Left lung (tissue), 10 donors: ENCODE results near the gene TIMP3. TPM values are rescaled to one million over a fixed set of nuclear protein-coding genes. Genes with fewer than 3 reads are reported as not detected.
A peak's percentile ranks its signal among the peaks of the same experiment; 100 is the strongest.

Source experiments
- ATAC-seq: fragments of 200-7000 bp; cut with Tn5 transposase; one replicate; pipeline ENCODE4 v1.9.1; 2020; ENCODE audit warnings: moderate library complexity
- DNase-seq, 4 donors: peaks; one replicate each; pipeline ENCODE4 v3.0.0-alpha.2; 2013 to 2020
- H3K27ac ChIP-seq, 2 donors: fragments of 200-600 bp; sonication (generic) in 1 of 2; one replicate each; pipeline versions ENCODE4 v1.5.0 to v1.8.0; 2020 to 2021
- H3K27me3 ChIP-seq, 2 donors: fragments of 200-600 bp; sonication (generic) in 1 of 2; one replicate each; pipeline versions ENCODE4 v1.5.0 to v1.8.0; 2020 to 2021
- H3K36me3 ChIP-seq, 2 donors: fragments of 200-600 bp; sonication (generic) in 1 of 2; one replicate each; pipeline versions ENCODE4 v1.5.0 to v1.8.0; 2020 to 2021
- H3K4me1 ChIP-seq, 2 donors: fragments of 200-600 bp; one replicate each; pipeline ENCODE4 v1.8.0; 2021
- H3K4me3 ChIP-seq, 2 donors: fragments of 200-600 bp; sonication (generic) in 1 of 2; one replicate each; pipeline versions ENCODE4 v1.5.0 to v1.8.0; 2020 to 2021; ENCODE audit warnings: mild to moderate bottlenecking in 1 of 2
- H3K9me3 ChIP-seq, 2 donors: fragments of 200-600 bp; sonication (generic) in 1 of 2; one replicate each; pipeline versions ENCODE4 v1.5.0 to v1.8.0; 2020 to 2021
- intact Hi-C, 2 donors: fragments of 100-400 bp; cut with DNase I; formaldehyde crosslinking; loops; one replicate each; pipeline versions ENCODE4 v1.11.2 to v1.14.2; 2022
- polyA plus RNA-seq, 6 donors: library from polyadenylated mRNA; unstranded; fragments of 120-200 nt; gene quantifications; one replicate each; pipeline ENCODE4 v1.2.1, GENCODE V29; 2013; ENCODE audit not compliant: insufficient read length in 6 of 6
- total RNA-seq, 2 donors: library from RNA; stranded (reverse); fragmentation: NEBNext Ultra II Directional; extraction: Animal tissue kit (Norgen Biotek cat#: 25700); gene quantifications; one replicate each; pipeline ENCODE4 v1.2.1, GENCODE V29; 2021
- TF ChIP-seq, protein P1 (sequence below), 2 donors: fragments of 200-600 bp; sonication (generic) in 1 of 2; IDR thresholded peaks; one replicate each; pipeline versions ENCODE4 v1.5.0 to v1.8.0; 2021; ENCODE audit warnings: antibody characterized with exemption in 2 of 2
- donor health status: DM: no; HTN: yes; CAD: no.
- donor health status: DM: no; HTN: no; CAD: no.

TIMP3 gene
- total and polyA plus RNA-seq, 8 donors = 146 to 308 (median 162) TPM

DNA sequence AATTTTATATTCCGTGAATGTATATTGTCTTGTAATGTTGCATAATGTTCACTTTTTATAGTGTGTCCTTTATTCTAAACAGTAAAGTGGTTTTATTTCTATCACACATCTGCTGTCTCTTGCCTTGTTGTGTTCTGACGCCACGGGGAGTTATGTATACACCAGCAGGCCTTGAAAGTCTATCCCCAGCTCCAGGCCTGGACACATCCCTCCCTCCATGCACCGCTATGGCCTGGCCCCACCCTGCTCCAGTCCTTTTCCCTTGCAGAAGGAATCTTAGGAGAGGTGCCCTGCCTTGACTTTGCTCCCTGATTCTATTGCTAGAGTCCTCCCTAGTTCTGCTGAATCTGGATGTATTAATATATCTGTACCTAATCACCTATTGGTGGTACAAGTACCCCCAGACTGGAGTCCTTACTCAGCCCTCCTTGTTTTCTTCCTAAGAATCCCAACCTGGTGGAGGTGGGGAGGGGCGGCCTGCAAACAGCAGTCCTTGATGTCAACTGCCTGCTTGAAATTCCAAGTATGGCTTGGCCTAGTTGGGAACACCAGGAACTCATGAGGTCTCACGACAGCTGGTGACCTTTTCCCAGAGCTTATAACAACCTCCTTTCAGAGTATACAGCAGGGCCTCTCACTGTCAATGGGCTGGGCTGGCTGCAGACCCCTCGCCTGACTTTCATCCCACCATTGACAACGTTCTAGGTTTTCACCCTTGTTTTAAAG lies 61.6 kb downstream of the TIMP3 start:
- no peak for ATAC-seq

DNA sequence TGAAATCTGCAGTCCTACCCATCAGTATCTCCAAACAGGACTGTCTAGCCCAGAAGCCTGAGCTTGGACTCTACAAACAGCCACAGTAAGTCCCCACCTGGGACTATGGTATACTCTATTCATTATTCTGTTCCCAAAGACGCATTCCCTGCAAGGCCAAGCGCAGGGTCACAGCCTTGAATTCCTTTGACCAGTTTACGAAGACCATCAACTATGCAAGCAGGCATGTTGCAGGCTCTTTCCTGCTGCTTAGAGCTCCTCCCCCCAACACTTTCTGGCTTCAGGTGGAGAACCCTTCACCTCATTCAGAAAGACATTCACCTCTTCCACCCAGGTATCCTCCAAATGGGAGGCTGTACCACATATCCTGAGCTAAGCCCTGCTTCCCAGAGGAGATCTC lies 62.5 kb downstream of the TIMP3 start:
- Histone ChIP-seq H3K4me3 (no peak overlapping the region), H3K9me3 (no peaks in the 10 kb centered on the region), H3K36me3 (peaks cover 0 to 29% of the 10 kb centered on the region in 2 donors), H3K27me3 (no peaks in the 10 kb centered on the region), H3K27ac (no peak overlapping the region), H3K4me1 (no peaks in the 10 kb centered on the region)
- ATAC-seq = no peak
- TF ChIP-seq, protein P1, sequence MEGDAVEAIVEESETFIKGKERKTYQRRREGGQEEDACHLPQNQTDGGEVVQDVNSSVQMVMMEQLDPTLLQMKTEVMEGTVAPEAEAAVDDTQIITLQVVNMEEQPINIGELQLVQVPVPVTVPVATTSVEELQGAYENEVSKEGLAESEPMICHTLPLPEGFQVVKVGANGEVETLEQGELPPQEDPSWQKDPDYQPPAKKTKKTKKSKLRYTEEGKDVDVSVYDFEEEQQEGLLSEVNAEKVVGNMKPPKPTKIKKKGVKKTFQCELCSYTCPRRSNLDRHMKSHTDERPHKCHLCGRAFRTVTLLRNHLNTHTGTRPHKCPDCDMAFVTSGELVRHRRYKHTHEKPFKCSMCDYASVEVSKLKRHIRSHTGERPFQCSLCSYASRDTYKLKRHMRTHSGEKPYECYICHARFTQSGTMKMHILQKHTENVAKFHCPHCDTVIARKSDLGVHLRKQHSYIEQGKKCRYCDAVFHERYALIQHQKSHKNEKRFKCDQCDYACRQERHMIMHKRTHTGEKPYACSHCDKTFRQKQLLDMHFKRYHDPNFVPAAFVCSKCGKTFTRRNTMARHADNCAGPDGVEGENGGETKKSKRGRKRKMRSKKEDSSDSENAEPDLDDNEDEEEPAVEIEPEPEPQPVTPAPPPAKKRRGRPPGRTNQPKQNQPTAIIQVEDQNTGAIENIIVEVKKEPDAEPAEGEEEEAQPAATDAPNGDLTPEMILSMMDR (IDR thresholded peaks at IDR 0.05) = no peak
- DNase-seq = no peak
- intact Hi-C loops = no loop called here

More for the DNA sequence above, 61.6 kb downstream of the TIMP3 start:
- Histone ChIP-seq H3K4me1 (no peaks in the 10 kb centered on the region), H3K27ac (no peak overlapping the region), H3K36me3 (peaks cover 0 to 38% of the 10 kb centered on the region in 2 donors), H3K9me3 (no peaks in the 10 kb centered on the region), H3K27me3 (no peaks in the 10 kb centered on the region), H3K4me3 (no peak overlapping the region)
- TF ChIP-seq, protein P1 (IDR thresholded peaks at IDR 0.05) = no peak
- intact Hi-C loops = no loop called here
- no peak for DNase-seq

DNA sequence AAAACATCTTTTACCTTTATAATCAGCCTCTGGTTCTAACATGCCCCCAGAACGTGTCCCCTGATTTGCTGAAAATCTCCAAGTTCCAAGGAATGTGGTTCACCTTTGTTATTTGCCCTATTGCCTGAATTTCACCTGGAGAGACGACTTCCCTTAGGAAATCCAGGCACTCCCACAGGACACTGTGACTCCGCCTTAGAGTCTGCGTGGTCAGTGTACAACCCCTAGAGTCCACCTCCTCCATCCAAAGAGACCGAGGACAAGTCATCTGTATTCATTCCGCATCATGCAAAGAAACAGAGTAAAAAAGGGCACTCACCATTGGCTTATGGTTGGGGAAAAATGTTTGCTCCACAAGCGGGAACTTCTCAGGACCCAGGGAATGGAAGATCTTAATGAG lies 63.1 kb downstream of the TIMP3 start:
- DNase-seq (no peak), ATAC-seq (no peak)
- Histone ChIP-seq H3K27ac (no peak overlapping the region), H3K36me3 (peaks cover 0 to 23% of the 10 kb centered on the region in 2 donors), H3K9me3 (no peaks in the 10 kb centered on the region), H3K4me1 (no peaks in the 10 kb centered on the region), H3K4me3 (no peak overlapping the region), H3K27me3 (no peaks in the 10 kb centered on the region)
- TF ChIP-seq, protein P1 (IDR thresholded peaks at IDR 0.05) = no peak
- intact Hi-C loops = no loop called here

DNA sequence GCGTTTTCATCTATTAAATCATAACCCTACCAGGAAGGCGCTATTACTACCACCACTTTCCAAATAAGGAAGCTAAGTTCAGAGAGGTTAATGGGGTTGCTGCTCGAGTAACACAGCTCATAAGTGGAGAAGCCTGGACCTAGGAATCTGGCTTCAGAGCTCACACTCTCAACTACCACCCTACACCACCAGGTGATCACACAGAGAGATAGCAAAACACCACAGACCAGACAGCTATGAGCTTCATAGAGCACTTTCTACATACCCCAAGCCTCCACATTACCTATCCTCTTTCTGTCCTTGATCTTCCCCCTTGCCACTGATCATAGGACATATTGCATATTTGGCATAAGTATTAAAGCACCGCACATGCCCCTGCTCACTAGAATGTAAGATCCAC lies 65.4 kb downstream of the TIMP3 start:
- peak; percentile 17 for ATAC-seq
- no peaks in the 10 kb centered on the region for H3K4me1 ChIP-seq
- intact Hi-C loops = no loop called here
- no peaks in the 10 kb centered on the region for H3K27me3 ChIP-seq
- TF ChIP-seq, protein P1 (IDR thresholded peaks at IDR 0.05) = no peak
- no peak overlapping the region for H3K27ac ChIP-seq
- H3K36me3 ChIP-seq = peaks cover 0 to 4% of the 10 kb centered on the region in 2 donors
- no peak for DNase-seq
- no peaks in the 10 kb centered on the region for H3K9me3 ChIP-seq
- H3K4me3 ChIP-seq = no peak overlapping the region

DNA sequence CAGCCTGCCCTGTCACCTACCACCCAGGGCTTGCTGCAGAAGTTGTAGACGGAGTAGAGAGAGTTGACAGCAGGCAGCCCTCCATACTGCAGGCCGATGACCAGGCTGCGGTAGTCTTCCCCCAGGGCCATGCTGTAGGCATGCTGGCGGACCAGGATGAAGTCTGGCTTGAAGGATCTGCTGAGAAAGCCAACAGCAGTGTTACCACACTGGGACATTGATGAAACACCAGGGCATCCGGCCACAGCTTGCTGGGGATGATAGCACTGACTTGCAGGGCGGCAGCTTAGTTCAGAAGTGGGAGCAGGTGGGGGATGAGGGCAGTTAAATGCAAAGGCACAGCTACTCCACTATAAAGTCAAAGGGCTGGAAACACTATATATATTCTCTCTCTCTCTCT lies 67.4 kb downstream of the TIMP3 start:
- Histone ChIP-seq H3K36me3 (no peaks in the 10 kb centered on the region), H3K9me3 (no peaks in the 10 kb centered on the region), H3K4me1 (no peaks in the 10 kb centered on the region), H3K4me3 (no peak overlapping the region), H3K27me3 (no peaks in the 10 kb centered on the region), H3K27ac (no peak overlapping the region)
- TF ChIP-seq, protein P1 (IDR thresholded peaks at IDR 0.05) = no peak
- intact Hi-C loops = no loop called here
- ATAC-seq = no peak
- no peak for DNase-seq
